Activated CD4-positive, alpha-beta T cell treated with anti-CD3 and anti-CD28 coated beads, Interleukin-2, Interleukin-4, amounts not matched to agents 100 ng/mL and 50 ng/mL, durations not matched to agents 16 hours and 8 hours (primary cell): Measurements from ENCODE around the gene THRB.

Experiments used
- DNase-seq: peaks from one replicate; pipeline ENCODE4 v3.0.0-alpha.2; 2020; ENCODE audit warnings: low spot score

THRB gene

GRCh38 chr3:24306518-24306917 is 188.1 kb downstream of the THRB start:
- DNase-seq, result no peak

- DNase-seq, result no peak
Measured at GRCh38 chr3:24305795-24306467, 188.7 kb downstream of the THRB start.

DNA sequence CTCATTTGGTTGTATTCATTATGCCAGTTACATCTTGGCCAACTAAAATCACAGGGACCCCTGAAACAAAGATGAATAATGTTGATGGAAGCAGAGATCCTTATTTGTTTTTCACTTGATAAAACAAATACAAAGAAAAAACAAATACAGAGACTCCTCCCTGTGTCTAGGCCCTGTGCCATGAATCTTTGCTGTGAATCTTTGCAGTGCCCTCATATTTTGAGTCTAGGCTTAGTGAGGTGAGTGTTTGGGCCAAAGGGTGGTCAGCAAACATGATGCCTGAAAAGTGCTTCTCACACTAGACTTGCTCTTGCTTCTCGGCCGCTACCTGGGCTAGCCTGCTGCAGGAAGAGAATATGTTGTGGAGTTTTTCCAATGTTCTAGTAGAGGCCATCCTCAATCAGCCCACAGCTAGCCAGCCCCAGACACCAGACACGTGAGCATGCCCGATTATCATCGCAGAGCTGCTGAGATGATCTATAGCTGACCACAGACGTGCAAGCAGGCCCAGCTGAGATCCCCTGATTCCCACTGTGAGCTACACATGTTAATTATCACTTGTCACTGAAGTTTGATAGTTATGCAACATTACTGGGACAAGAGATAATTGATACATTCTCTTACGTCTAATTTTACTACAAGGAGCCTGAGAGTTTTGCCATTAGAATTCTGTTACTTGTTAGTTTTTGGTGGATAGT is 191.4 kb downstream of the THRB start:
- DNase-seq, result no peak

DNA sequence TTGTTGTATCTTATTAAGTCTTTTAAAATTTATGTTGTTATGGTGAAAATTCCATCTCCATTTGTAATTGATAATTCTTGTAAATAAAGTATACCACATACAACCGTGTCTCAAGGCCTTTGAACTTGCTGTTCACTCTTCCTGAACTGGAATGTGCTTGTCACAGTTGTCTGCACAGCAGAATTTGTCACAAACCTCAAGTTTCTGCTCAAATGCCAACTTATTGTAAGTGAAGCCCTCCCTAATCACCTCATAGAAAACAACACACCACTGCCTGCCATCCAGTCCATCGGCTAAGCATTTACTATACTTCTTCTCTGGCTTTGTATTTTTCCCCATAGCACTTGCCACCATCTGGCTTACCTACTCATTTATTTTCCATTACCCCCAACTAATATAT is 192.3 kb downstream of the THRB start:
- no peak for DNase-seq

DNA sequence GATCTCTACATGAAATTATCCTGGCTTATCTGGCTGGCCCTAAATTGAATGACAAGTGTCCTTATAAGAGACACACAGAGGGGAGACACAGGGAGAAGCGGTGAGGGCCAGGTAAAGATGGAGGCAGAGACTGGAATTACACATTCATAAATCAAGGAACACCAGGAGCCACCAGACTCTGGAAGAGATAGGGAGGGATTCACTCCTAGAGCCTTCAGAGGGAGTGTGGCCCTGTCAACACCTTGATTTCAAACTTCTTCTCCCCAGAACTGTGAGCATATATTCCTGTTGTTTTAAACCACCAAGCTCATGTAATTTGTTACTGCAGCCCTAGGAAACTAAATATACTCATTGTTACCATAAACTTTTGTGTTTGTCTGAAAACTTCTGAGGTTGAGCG is 193.7 kb downstream of the THRB start:
- no peak for DNase-seq

DNA sequence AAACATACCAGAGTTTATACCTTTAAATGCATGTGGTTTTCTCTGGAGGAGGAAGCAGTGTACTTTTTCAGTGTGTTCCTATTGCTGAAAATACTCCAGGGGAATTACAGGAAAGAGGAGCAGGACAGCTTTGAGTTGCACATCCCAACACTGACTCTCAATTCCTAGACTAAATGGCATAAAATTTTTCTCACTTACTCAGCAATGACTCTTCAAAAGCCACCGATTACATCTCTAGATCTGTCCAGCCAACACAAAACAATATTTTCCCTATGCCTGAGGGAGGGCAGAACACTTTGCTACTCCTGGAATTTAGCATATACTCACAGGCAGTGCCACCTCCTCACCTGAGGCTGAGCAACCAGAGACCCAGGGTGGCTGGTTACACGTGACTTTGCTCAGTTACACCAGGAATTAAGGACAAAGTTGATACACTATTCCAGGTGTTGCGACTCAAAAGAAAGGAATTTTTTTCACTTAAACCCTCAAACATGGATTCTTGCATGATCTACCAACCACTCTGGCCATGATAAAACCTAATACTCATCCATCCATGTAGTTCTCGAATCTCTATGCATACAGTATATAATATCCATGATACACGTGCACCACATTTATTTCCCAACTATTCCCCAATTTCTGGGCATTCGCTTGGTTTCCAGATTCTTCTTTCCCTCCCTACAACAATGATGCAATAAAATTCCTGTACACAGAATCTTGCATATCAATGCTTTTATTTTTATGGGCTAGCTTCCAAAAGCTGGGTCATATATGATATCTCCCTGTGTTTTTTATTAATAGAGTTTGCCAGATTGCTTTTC is 194.6 kb downstream of the THRB start:
- no peak for DNase-seq

DNA sequence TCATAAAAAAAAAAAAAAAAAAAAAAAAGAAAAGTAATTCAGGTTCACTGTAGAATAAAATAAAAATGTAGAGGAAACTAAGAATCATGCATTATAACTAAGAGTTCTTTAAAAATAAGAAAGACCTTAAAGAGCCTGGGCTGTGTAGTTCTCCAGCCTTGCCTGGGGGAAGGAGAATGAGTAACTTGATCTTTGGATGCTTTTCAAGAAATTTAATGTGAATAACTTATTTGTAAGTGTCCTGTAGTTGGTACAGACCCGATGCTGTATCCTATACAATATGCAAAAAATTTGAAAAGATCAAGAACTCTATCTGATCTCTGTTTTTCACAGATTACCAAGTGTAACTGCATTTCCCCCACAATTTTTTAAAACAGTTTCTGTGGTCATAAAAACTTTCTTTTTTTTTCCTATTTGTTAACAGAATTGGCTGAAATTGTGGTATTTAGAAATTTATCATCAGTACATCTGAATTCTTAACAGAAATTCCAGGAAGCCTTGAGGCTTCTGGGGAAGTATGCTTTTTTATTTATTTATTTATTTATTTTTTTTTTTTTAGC is 195.3 kb downstream of the THRB start:
- no peak for DNase-seq

- DNase-seq, result no peak
Measured at GRCh38 chr3:24296441-24297205, 198.0 kb downstream of the THRB start.

- no peak for DNase-seq
Measured at GRCh38 chr3:24294150-24294549, 200.5 kb downstream of the THRB start.

DNA sequence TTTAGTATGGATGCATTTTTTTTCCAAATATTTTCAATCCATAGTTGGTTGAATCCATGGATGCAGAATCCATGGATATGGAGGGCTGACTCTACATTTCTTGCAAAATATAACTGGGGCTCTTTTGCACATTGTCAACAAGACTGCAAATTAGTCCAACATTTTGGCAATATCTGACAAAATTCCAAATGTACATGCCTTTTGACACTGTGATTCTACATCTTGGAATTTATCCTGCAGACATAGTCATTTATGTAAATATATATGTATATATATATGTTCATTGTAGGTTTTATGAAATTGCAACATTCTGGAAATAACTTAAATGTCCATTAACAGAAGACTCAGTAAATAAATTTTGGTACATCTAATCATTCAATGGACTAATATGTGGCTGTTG is 203.0 kb downstream of the THRB start:
- no peak for DNase-seq

- DNase-seq, result no peak
Measured at GRCh38 chr3:24290596-24290995, 204.1 kb downstream of the THRB start.

GRCh38 chr3:24288496-24289236 is 206.0 kb downstream of the THRB start:
- no peak for DNase-seq

GRCh38 chr3:24287755-24288450 is 206.7 kb downstream of the THRB start:
- DNase-seq, result no peak

DNA sequence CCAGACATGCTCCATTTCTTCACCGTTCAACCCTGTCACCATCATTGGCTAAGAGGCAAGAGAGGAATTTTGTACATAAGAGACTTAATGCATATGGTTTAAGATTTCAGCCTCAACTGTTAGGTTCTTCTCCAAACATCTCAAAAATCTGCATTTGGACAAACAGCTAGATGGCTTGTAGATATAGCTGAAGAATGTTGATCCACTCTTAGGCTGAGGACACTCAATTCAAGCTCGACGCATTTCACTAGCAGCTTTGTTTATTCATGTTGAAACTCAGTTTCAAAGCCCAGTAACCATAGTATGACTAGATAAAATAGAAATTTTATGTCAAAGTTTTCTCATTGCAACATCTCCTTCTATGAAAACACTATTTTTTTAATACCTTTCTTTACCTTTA is 208.2 kb downstream of the THRB start:
- DNase-seq, result no peak

GRCh38 chr3:24278543-24278942 is 216.1 kb downstream of the THRB start:
- no peak for DNase-seq

GRCh38 chr3:24273491-24273890 is 221.2 kb downstream of the THRB start:
- no peak for DNase-seq

DNA sequence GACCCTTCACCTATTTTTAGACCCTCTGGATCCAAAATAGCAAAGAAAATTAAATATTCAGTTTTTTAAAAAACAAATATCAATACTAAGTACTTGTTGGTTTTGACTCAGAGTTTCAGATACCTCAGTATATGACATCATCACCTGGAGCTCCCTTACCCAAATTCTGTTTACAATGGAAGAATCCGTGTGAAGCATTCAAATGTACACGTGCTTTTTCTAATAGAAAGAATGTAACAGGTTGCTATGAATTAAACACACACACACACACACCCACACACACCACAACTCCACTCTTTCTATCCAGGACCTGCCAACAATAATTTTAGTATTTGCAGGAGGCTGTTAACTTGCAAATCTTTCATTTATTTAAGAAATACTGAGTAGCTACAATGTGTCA is 221.8 kb downstream of the THRB start:
- DNase-seq, result no peak

DNA sequence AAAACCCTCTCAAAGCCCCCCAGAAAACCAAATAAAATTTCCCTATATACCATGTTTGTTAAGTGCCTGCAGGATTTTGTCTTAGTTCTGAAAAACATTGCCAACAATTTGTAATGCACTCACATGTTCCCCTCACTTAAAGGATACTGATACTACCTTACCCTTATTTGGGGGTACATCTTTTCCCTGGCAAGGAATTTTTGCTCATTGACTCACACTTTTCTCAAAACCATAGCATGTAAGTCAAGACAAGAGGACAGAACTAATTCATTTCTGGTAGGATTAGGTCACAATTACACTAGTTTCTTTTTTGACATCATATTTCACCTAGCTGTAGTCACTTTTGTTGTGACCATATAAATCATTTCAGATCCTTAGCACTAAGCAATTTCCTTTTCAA is 222.2 kb downstream of the THRB start:
- DNase-seq, result no peak

- no peak for DNase-seq
Measured at GRCh38 chr3:24271228-24271627, 223.4 kb downstream of the THRB start.

DNA sequence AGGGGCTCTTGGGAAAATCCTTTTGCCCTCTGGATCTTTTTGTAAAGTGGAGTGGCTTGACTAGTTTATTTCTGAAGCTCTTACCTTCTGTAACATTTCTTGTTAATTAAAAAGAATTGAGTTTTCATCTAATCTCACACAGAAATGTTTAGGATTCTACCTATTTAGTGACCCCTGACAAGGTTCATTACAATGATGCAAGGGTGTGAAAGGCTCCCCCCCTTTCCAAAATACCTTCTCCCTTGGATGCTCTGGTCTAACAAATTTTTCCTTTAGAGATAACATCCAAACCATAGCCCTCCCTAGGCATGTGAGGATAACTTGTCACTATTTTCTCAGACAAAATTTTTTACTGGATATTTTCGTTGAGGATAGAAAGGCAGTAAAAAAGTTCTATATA is 223.9 kb downstream of the THRB start:
- no peak for DNase-seq

- DNase-seq, result no peak
Measured at GRCh38 chr3:24270204-24270691, 224.4 kb downstream of the THRB start.
